Stimulated activated CD8-positive, alpha-beta memory T cell treated with anti-CD3 and anti-CD28 coated beads, Interleukin-2, amount 100 ng/mL, for 48 hours (primary cell): ENCODE measurements around the gene ANKRD2.

Experiments
- DNase-seq, 2 donors: peaks; one replicate each; pipeline ENCODE4 v3.0.0-alpha.2; 2020; ENCODE audit warnings: low read depth in 2 of 2

ANKRD2 gene

DNA sequence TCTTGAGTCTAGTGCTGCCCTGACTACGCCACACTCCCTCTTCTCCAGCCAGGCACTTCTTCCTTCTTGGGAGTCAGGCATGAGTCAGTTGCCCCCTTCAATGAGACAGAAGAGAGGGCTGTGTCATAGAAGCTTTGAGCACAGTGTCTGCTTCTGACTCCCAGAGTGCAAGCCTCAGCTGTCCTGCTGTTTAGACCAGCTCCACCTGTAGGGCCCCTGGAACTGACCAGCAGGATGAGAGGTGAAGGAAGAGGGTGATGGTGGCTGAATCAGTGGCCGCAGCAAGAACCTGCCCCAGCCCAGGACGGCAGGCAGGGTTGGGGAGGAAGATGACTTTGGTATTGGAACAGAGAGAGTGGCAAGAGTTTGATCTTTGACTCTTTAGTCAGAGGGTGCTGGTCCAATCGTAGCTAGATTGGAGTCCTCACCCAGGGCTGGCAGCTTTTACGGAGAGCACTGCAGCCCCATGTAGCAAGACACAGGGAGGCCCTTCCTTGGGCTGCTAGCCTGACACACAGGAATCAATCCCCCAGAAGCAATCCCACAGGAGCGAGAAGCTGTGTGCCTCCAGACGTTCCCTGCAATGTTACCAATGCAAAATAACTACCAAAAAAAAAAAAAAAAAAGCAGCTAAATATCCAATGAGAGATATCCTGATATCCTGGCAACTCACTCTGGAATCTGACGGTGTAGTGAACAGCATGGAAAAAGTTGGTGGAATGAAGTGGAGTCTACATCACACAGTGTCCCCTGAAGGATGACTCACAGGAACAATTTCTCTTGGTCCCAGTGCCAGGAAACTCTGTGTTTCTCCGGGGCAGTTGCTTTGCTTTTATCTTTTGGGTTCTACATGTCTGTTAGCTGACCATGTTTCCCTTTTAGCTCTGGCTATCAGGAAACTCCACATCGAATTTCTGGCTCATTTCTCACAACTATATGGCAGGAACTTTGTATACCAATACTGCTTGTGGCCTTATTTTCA, 23.8 kb downstream of the ANKRD2 start:
- DNase-seq, result no peak

DNA sequence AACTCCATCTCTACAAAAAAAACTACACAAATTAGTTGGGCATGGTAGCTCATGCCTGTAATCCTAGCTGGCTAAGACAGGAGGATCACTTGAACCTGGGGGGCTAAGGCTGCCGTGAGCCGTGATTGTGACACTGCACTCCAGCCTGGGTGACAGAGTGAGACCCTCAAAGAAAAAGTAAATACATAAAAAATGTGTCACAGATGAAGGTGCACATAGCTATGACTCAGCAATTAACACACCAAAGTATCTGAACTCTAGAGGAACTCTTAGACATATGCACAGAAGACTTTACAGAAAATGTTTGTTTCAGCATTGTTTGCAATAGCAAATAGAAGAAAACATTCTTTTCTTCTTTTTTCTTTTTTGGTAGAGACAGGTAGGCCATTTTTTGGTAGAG, 25.2 kb downstream of the ANKRD2 start:
- no peak for DNase-seq

DNA sequence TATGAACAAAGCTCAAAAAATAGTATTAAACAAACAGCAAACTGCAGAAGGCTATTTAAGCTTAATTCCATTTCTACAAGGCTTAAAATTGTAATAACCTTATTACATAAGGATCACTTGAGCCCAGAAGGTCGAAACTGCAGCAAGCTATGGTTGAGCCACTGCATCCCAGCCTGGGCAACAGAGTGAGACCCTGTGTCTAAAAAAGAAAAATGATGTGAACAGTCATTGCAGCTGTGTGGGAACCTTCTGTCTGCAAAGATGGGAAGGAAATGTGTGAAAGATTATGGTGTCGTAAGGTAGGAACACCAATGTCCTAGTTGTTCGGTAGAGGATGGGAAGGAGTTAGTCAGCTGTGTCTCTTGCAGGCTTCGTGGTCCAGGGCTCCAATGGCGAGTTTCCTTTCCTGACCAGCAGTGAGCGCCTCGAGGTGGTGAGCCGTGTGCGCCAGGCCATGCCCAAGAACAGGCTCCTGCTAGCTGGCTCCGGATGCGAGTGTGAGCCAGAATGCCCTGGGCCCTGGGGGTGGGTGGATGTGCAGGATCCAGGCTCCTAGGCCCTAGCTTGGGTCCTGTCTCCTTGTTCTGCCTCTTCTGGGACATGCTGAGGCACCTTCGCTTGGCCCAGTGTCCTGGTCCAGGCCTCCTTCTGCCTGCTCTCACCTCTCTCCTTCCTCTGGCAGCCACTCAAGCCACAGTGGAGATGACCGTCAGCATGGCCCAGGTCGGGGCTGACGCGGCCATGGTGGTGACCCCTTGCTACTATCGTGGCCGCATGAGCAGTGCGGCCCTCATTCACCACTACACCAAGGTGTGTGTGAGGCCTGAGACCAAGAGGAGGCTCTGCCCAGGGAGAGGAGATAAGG, 26.1 kb downstream of the ANKRD2 start:
- DNase-seq, result no peak

DNA sequence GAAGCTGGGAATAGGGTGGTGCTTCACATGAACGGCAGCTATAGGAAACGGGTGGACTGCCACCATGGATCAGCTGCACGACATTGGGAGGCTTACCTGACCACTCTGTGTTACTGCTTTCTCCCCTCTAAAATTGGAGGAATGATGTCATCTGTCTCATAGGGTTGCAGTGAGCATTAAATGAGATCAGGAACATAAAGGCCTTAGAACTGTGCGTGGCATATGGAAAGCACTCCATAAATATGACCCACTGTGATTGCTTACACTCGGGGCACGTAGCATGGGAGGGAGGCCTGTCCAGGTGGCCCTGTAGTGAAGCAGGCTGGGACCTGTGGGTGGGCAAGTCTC, 26.7 kb downstream of the ANKRD2 start:
- no peak for DNase-seq

DNA sequence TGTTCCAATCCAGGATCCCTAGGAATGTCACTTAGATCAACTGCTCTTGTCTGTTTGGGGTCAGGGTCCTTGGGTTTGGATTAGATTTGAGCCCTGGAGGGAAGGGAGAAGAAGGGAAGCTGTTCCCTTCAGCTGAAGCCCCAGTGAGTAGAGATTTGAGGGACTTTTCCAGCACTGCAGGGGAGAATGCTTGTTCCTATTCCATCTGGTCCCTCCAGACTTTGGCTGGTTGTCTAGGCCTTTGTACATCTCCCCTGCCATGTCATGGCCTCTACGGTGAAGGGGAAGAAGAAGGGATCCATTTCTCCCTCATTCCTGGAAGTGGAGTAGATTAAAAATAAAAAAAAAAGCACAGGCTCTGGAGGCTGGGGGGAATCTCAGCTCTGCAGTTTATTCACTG, 28.0 kb downstream of the ANKRD2 start:
- no peak for DNase-seq

DNA sequence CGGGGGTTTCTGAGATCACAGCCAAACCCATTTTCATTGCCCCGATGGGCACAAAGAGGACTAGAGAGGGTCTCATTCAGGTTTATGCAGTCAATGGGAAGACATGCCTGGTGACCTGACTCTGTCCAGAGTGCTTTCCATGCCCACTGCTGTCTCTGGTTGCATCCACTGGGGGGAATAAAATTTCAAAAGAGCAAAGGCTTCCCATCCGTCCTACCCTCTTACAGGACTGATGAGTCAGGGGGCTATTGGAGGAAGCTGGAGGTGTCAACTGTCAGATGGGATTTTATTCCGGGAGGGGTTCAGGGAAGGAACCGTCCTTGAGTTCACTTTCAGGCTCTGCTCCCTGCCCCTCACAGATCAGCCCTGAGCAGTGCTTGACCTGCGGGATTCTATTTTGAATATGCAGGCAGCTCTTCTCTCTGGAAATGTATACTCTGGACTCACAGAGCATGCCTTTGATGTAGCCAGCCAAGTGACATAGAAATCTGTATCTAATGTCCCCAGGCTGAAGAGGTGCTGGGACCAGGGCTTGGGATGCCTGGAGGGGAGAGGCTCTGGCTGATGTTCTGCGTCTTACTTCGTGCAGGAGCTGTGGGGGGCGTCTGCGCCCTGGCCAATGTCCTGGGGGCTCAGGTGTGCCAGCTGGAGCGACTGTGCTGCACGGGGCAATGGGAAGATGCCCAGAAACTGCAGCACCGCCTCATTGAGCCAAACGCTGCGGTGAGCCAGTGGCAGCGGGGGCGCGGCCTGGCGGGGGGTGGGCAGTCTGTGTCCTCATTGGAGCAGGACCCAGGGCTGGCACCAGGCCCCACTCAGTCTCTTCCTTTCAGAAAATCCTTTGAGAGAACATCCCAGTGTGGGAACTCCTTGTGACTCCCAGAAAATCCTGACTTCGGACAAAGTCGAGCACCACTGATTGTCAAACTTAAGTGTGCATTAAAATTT, 29.0 kb downstream of the ANKRD2 start:
- no peak for DNase-seq

DNA sequence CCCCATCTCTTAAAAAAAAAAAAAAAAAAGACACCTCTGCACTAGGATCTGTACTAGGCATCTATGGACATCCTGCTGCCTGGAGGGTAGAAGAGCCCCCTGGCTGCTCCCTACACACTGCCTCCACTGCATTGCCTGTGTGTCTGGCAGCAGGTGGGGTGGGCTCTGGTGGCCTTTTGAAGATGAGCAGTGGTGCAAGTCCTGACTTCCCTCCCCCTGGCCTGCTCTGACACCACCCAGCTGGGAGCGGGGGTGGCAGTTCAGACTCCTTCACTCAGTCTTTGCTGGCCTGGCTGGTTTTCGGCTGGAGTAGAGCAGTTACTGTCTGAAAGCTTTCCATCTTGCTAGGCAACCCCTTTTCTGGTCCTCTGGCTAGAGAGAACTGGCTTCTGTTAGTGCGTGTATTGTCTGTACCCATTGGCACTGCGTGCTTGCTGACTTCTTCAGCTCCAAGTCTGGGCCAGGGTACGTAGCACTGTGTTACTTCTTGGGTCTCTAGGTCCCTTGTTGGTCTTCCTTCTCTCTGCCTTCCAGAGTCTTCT, 34.6 kb downstream of the ANKRD2 start:
- no peak for DNase-seq

DNA sequence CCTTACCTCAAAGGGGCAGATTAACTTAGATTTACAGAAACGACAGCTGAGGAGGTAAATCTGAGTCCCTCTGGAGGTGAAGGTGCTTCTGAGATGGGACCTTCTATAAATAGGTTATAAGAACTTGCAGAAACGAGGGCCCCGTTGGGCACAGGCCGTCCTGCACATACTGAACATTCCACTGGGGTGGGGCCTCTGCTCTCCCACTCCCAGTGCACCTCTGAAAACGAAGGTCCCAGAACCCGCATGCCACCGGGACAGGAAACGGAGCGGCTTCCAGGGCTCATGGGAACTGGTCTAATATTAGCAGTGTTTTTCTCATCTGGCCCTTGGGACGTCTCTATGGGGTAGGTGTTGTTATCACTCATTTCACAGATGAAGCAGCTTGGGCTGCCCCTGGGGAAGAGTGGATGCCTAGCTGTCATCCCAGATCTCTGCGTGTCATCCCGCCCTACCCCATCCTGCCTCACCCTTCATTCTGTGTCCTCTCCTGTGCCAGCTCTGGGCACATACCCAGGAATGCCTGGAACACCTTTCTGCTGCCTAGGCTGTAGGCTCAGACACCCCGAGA, 36.5 kb downstream of the ANKRD2 start:
- no peak for DNase-seq

DNA sequence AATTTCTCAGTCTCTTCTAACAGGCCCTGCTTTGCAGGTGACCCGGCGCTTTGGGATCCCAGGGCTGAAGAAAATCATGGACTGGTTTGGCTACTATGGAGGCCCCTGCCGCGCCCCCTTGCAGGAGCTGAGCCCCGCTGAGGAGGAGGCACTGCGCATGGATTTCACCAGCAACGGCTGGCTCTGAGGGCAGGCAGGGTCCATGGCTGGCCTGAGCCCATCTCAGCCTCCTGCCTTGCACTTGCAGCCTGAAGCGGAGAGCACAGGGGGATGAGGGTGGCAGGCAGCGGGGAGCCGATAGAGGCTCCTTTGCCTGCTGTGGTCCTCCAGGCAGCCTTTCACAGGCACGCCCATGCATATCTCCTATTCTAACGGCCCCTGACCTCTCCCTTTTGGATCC, 38.9 kb downstream of the ANKRD2 start:
- no peak for DNase-seq

DNA sequence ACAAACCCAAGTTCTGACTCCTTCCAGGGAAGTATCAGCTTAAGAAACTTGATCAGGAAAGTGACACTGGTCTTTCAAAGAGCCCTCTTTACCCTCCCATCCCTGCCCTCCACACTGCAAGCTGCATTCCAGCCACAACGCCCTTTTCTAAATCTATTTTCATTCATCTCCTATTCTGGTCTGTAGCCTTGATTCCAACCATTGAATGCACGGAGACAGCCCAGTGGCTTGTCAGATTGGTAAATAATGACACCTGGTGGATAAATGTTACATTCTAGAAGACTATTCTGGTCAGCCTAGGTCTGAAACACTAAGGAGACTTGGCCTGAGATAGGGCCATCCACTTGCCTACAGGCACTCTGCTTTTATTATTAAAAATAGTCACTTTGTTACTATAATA, 39.8 kb downstream of the ANKRD2 start:
- no peak for DNase-seq

DNA sequence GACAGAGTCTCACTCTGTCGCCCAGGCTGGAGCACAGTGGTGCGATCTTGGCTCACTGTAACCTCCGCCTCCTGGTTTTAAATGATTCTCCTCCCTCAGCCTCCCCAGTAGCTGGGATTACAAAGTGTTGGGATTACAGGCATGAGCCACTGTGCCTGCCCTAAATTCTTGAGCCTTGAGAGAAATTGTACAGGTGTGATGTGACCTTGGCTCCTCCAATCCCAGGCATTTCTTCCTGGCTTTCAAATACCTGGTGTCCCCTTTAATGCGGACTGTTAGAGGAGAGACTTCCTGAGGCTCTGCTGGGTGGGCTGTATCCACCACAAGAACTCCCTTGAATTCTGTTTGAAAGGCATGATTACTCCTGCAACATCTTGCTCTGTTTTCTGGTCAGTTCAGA, 45.7 kb downstream of the ANKRD2 start:
- DNase-seq, result no peak

DNA sequence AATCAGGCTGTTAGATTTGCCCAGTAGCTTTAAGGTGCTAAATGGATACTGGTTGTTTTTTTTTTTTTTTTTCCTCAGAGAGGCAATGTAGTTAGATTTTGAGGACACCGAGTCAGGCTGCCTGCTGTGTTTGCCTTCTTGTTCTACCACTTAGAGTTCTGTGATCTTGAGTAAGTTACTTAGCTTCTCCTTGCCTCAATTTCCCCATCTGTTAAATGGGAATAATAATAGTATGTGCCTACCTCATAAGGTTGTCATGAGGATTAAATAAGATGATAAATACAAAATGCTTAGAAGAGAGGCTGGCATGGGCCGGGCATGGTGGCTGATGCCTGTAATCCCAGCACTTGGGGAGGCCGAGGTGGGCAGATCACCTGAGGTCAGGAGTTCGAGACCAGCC, 46.2 kb downstream of the ANKRD2 start:
- no peak for DNase-seq

DNA sequence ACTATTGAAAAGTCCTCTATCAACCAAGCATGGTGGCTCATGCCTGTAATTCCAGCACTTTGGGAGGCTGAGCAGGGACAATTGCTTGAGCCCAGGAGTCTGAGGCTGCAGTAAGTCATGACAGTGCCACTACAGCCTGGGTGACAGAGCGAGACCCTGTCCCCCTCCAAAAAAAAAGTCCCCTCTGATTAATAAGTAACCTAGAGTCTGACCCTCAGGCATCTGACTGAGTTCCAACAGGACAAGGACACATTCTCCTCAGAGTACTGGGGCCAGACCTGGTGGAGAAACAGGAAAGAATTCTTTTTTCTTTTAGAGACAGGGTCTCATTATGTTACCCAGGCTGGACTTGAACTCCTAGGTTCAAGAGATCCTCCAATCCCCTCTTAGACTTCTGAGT, 50.7 kb downstream of the ANKRD2 start:
- DNase-seq, result no peak

DNA sequence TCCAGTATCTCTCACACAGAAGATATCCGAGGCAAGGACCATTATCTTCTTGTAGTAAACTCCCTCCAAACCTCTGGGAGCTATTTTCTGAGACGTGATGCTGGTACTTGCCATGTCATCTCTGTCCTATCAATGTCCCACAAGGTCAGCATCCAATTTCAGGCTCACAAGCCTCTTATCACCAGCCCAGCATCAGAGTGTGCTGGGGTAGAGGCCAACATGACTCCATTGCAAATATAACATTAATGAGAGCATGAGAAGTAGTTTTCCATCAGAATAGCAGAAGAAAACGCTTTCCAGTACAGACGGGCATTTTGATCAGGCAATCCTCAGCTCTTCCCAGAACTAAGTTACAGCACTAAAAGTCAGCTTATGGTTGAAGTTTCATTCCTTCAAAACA, 55.2 kb downstream of the ANKRD2 start:
- no peak for DNase-seq

DNA sequence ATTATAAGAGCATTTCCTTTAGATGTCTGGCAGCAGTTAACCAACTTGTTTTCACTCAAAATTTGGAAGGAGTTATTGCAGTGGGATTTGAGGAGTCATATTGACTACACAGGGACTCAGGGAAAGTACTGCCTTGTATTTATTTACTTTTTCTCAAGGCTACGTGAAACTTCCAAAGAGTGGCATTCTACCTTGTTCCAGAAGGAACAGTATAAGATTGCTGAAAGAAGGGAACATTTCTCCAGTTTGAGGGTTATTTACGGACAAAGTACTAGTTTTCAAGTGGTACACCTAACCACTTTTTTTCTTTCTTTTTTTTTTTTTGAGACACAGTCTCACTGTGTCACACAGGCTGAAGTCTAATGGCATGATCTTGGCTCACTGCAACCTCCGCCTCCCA, 55.6 kb downstream of the ANKRD2 start:
- DNase-seq, result no peak

DNA sequence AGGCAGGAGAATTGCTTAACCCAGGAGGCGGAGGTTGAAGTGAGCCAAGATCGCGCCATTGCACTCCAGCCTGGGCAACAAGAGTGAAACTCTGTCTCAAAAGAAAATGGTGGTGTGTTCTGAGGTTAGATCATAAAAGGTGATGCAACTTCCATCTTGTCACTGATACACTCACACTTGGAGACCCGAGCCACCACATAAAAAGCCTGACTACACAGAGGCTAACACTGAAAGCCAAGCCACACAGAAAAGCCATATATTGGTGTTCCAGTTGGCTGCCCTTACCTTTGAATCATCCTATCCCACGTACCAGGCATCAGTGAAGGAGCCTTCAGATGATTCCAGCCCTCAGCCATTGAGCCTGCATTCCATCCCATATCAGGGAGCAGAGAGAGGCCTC, 56.7 kb downstream of the ANKRD2 start:
- no peak for DNase-seq

DNA sequence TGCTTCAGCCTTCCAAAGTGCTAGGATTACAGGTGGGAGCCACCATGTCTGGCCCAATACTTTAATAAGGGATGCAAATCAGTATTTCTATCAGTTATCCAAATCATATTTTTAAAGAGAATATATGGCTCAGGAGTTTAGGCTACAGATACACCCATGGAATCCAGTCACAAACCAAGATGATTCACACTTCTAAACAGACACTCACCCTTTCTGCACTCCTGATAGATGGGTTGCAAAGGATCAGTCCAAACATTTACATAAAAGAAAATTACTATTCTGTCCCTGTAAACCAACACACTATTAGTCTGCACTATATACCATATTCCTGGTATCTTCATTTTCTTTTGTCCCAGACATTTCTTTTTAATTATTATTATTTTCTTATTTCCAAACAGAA, 58.5 kb downstream of the ANKRD2 start:
- no peak for DNase-seq

DNA sequence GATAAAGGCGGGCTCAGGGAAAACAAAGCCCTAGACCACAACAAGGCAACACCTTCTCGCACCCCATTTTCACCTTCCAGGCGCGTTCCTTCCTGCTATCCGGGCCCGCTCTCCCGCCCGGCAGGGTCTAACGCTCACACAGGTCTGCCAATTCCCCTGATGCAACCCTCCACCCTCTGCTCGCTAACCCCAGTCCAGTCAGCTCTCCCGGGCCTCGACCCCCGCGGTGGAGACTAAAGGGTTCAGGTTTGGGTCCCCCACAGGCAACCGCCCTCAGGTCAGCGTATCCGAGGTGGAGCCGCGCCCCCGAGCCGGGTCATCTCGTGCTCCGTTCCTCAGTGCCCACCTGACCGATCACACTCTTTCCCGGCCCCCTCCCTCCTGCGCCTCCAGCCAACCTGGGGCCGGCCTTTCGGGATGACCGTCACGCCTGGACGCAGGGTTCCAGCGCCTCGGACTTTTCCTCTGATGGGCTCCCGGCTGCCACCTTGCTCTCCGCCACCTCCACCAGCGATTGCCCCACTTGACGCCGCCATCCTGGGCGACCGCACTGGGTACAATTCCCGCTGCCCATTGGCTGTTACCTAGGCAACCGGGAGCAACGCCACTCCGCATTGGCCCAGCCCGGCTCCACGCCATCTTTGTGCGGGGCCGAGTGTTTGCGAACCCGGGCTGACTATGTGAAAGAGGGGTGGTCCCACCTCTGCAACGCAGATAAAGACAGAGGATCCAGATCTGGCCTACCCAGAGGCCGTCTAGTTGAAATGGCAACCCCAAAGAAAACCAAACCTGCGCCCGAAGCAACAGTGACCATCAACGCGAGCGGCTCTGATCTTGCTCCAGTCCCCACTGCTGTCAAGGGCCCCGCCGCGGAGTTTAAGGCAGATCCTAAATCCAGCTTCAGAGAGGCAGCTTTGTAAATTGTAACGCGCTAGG, 60.6 kb downstream of the ANKRD2 start, which contains the start of gene MORN4:
MORN4 (minus strand) TSS at position 552 of the 936 bp plus-strand sequence. CDS start 13,847 bp downstream, outside the sequence.
- peak; percentile 84 for DNase-seq
